Gastroesophageal sphincter (tissue), 3 donors: Measurements from ENCODE around the gene SH3BGR.

Experiments used
- EP300 ChIP-seq: sonication (generic); formaldehyde crosslinking; IDR thresholded peaks from one replicate; pipeline ENCODE4 v1.6.1; 2017; ENCODE audit warnings: antibody characterized with exemption, mild to moderate bottlenecking
- POLR2A ChIP-seq, 2 donors: fragments of 450-650 bp; IDR thresholded peaks; one replicate each; pipeline ENCODE4 v1.6.1; 2017; ENCODE audit warnings: antibody characterized with exemption in 2 of 2, mild to moderate bottlenecking in 2 of 2, moderate library complexity in 1 of 2
- POLR2AphosphoS5 ChIP-seq: sonication (generic); formaldehyde crosslinking; IDR thresholded peaks from one replicate; pipeline ENCODE4 v1.6.1; 2017; ENCODE audit warnings: antibody characterized with exemption
- TF ChIP-seq, protein P1 (sequence below), 4 experiments: fragments of 200-600 bp in 2 of 4; fragments of 450-650 bp in 2 of 4; sonication (generic) in 1 of 4; IDR thresholded peaks; one replicate each; pipeline ENCODE4 v1.5.1; 2017 to 2019; ENCODE audit warnings: antibody characterized with exemption in 4 of 4, mild to moderate bottlenecking in 2 of 4, moderate library complexity in 2 of 4

- TF ChIP-seq, protein P1, sequence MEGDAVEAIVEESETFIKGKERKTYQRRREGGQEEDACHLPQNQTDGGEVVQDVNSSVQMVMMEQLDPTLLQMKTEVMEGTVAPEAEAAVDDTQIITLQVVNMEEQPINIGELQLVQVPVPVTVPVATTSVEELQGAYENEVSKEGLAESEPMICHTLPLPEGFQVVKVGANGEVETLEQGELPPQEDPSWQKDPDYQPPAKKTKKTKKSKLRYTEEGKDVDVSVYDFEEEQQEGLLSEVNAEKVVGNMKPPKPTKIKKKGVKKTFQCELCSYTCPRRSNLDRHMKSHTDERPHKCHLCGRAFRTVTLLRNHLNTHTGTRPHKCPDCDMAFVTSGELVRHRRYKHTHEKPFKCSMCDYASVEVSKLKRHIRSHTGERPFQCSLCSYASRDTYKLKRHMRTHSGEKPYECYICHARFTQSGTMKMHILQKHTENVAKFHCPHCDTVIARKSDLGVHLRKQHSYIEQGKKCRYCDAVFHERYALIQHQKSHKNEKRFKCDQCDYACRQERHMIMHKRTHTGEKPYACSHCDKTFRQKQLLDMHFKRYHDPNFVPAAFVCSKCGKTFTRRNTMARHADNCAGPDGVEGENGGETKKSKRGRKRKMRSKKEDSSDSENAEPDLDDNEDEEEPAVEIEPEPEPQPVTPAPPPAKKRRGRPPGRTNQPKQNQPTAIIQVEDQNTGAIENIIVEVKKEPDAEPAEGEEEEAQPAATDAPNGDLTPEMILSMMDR (IDR thresholded peaks at IDR 0.05), result no peak
- TF ChIP-seq POLR2A (IDR thresholded peaks at IDR 0.05) (no peak), POLR2AphosphoS5 (no peak), EP300 (no peak)
These were observed 109.4 kb downstream of the SH3BGR start for GRCh38 chr21:39561140-39561539.
